AG04450 (cell line): ENCODE data around the gene MED13L. TPM values are rescaled to one million over a fixed set of nuclear protein-coding genes. Genes with fewer than 3 reads are reported as not detected.

Experiments
- CTCF ChIA-PET: fragments of 300-600, 350-600 bp; formaldehyde crosslinking; extraction: SDS; loops from one replicate; lab custom pipeline; 2022; ENCODE audit warnings: antibody characterized with exemption, inconsistent platforms; lab: Charles Lee
- POLR2A ChIA-PET: fragments of 350-600 bp; formaldehyde crosslinking; extraction: SDS; loops from one replicate; lab custom pipeline; 2021; ENCODE audit warnings: antibody characterized with exemption, inconsistent platforms; lab: Yijun Ruan, JAX
- DNase-seq: peaks from one replicate; pipeline ENCODE4 v3.0.0-alpha.2; 2011; ENCODE audit warnings: low read depth, low spot score
- H3K27ac ChIP-seq: one replicate; pipeline ENCODE4 v1.5.1; 2012; ENCODE audit warnings: low read depth, low read length, control low read depth
- H3K27me3 ChIP-seq: one replicate; pipeline ENCODE4 v1.6.0; 2012; ENCODE audit warnings: low read length; ENCODE audit not compliant: control insufficient read depth, insufficient read depth
- H3K4me3 ChIP-seq: 2 replicates; pipeline ENCODE4 v1.5.1; 2011; ENCODE audit warnings: mild to moderate bottlenecking, low read depth, low read length, control low read depth
- H3K9me3 ChIP-seq: 2 replicates; pipeline ENCODE4 v1.5.1; 2012; ENCODE audit warnings: low read length; ENCODE audit not compliant: control insufficient read depth, insufficient read depth
- polyA plus RNA-seq: library from polyadenylated mRNA; depleted of rRNA; stranded (reverse); fragments of >200 nt; gene quantifications from 2 replicates; pipeline ENCODE4 v1.2.3, GENCODE V29; 2011
- TF ChIP-seq, protein P1 (sequence below): IDR thresholded peaks from 2 replicates; pipeline ENCODE4 v1.5.1; 2011; ENCODE audit warnings: low read depth, low read length, control low read depth, inconsistent platforms

The MED13L gene
- polyA plus RNA-seq, 1 experiment = 56.2 TPM

DNA sequence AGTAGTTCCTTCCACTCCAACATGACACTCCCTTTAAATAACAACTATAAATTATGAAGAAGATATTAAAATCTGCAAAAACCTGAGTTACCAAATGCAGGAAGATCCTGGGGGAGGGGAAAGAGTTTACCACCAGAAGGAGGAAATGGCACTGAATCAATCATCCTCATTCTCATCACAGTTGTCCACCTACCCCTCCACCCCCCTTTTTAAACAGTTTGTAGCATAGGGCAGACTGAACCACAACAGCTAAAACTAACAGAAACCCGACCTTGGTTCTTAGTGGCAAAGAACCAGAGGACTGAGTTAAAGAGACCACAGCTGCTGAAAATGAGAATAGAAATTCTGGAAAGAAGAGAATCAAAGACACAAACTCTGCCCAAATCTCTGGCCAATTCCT, 189.5 kb downstream of the MED13L start:
- POLR2A ChIA-PET = no interaction called here
- CTCF ChIA-PET = interaction anchor here (0.6 kb wide), 1 partner anchor 18 kb away, joined by 4 read pairs; no protein-coding TSS in a partner anchor
- Histone ChIP-seq H3K27me3 (no peaks in the 10 kb centered on the region), H3K4me3 (no peak overlapping the region), H3K27ac (no peak overlapping the region), H3K9me3 (no peaks in the 10 kb centered on the region)
- no peak for DNase-seq
- TF ChIP-seq, protein P1, sequence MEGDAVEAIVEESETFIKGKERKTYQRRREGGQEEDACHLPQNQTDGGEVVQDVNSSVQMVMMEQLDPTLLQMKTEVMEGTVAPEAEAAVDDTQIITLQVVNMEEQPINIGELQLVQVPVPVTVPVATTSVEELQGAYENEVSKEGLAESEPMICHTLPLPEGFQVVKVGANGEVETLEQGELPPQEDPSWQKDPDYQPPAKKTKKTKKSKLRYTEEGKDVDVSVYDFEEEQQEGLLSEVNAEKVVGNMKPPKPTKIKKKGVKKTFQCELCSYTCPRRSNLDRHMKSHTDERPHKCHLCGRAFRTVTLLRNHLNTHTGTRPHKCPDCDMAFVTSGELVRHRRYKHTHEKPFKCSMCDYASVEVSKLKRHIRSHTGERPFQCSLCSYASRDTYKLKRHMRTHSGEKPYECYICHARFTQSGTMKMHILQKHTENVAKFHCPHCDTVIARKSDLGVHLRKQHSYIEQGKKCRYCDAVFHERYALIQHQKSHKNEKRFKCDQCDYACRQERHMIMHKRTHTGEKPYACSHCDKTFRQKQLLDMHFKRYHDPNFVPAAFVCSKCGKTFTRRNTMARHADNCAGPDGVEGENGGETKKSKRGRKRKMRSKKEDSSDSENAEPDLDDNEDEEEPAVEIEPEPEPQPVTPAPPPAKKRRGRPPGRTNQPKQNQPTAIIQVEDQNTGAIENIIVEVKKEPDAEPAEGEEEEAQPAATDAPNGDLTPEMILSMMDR = no peak

DNA sequence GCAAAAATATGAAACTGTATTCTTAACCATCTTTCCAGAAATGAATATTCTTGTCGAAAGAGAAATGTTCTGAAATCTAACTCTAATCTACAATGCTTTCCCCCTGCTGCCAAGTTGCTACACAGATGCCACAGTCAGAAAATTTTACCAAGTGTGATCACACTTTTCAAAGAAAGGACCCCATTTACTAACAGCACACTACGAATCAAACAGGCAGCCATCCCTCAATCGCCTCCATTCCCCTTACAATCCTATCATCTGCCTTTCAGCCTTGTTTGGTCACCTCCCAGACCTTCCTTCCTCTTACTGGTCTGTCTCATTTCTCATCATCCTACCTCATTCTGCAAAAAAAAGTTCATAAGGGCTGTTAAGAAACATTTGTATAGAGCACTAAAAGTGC, 190.1 kb downstream of the MED13L start:
- CTCF ChIA-PET = interaction anchor here (0.9 kb wide), 1 partner anchor 19 kb away, joined by 4 read pairs; no protein-coding TSS in a partner anchor
- TF ChIP-seq, protein P1 = no peak
- POLR2A ChIA-PET = no interaction called here

DNA sequence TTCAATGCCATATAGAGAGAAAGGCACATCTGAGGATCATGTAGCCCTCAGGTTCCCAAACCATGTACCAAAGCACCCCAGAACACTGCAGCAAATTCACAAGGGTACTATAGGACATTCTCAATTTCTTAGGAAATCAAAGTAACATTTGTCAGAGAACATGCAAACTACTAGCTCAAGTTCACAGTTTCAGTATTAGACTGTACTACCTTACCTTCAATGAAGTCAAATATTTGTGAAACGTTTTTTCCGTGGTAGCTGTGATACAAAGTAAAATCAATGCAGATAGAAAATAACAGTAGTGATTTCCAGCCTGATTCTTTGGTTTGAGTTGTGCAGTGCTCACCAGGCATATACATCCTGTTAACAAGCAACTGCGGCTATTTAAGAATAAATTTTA, 197.1 kb downstream of the MED13L start:
- Histone ChIP-seq H3K9me3 (no peaks in the 10 kb centered on the region), H3K27ac (no peak overlapping the region), H3K27me3 (no peaks in the 10 kb centered on the region), H3K4me3 (no peak overlapping the region)
- POLR2A ChIA-PET = no interaction called here
- DNase-seq = no peak
- TF ChIP-seq, protein P1 = no peak
- CTCF ChIA-PET = no interaction called here

More for the DNA sequence above, 190.1 kb downstream of the MED13L start:
- no peak for DNase-seq
- Histone ChIP-seq H3K9me3 (no peaks in the 10 kb centered on the region), H3K27me3 (no peaks in the 10 kb centered on the region), H3K27ac (no peak overlapping the region), H3K4me3 (no peak overlapping the region)

DNA sequence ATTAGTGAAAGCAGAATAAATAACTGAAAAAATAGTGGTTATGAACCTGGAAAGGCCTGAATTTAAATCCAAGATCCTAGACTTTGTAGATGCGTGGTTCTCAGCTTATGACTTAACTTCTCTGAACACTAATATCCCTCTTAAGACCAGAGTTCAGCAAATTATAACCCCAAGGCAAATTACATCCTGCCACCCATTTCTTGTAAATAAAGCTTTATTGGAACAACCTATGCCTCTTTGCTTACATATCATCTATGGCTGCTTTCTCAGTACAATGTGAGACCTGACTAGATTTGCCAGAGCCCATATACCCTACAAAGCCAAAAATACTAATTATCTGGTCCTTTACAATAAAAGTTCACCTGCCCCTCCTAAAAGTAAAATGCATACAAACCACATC, 199.1 kb downstream of the MED13L start:
- H3K4me3 ChIP-seq = no peak overlapping the region
- DNase-seq = no peak
- ChIA-PET CTCF (no interaction called here), POLR2A (no interaction called here)
- TF ChIP-seq, protein P1 = no peak
- no peaks in the 10 kb centered on the region for H3K27me3 ChIP-seq
- H3K9me3 ChIP-seq = no peaks in the 10 kb centered on the region
- no peak overlapping the region for H3K27ac ChIP-seq

DNA sequence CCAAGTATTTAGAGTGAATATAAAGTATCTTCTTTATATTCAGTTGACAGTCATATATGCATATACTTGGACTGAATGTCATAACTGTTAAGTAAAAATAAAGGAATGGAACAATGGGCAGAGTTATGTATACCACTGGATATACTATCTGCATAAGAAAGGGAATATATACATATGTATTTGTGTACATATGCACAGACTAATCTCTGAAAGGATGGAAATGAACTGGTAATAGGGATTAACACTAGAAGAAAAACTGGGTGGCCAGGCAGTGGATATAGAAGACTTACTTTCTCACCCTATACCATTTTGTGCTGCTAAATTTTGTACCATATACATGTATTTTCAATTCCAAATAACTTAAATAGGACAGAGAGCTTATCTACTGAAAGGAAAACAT, 200.1 kb downstream of the MED13L start:
- Histone ChIP-seq H3K9me3 (no peaks in the 10 kb centered on the region), H3K27me3 (no peaks in the 10 kb centered on the region), H3K27ac (no peak overlapping the region), H3K4me3 (no peak overlapping the region)
- CTCF ChIA-PET = interaction anchor here (0.9 kb wide), 1 partner anchor 10 kb away, joined by 3 read pairs; no protein-coding TSS in a partner anchor
- TF ChIP-seq, protein P1 = no peak
- POLR2A ChIA-PET = no interaction called here
- no peak for DNase-seq
